GM18873 (cell line): ENCODE data around the gene DCAKD.

Source experiments
- ATAC-seq: cut with Tn5 transposase; IDR thresholded peaks from one replicate; pipeline ENCODE4 v1.9.1; 2021; ENCODE audit warnings: mild to moderate bottlenecking, moderate library complexity, moderate number of reproducible peaks; ENCODE audit not compliant: unreplicated experiment, low FRiP score

DCAKD gene

GRCh38 chr17:44978807-44979206, 72.6 kb downstream of the DCAKD start:
- no peak for ATAC-seq

- ATAC-seq, result no peak
These were observed 73.5 kb downstream of the DCAKD start for GRCh38 chr17:44977814-44978550.

GRCh38 chr17:44977065-44977464, 74.4 kb downstream of the DCAKD start:
- no peak for ATAC-seq

GRCh38 chr17:44976206-44976605, 75.2 kb downstream of the DCAKD start:
- ATAC-seq, result no peak
